K562 (cell line): ENCODE measurements around the gene RBSN. TPM values are rescaled to one million over a fixed set of nuclear protein-coding genes. Genes with fewer than 3 reads are reported as not detected.

Experiments
- ATAC-seq: fragments of 200-7000 bp; cut with Tn5 transposase; 3 replicates; pipeline ENCODE4 v1.9.1; 2020; ENCODE audit warnings: moderate library complexity
- BruUV-seq: library from RNA; stranded (reverse); fragments of 400-500 nt; replicated peaks from 2 replicates; lab custom pipeline; 2021; lab: Mats Ljungman, UMichigan
- CTCF ChIA-PET: fragments of 300-600 bp; formaldehyde crosslinking; extraction: SDS; loops from one replicate; lab custom pipeline; 2021; ENCODE audit warnings: low intra/inter-chr PET ratio; lab: Yijun Ruan, JAX
- POLR2A ChIA-PET: fragments of 300-600, 350-650 bp; sonication (Branson Sonifier 250); formaldehyde crosslinking; extraction: SDS; loops from one replicate; lab custom pipeline; 2021; ENCODE audit warnings: antibody characterized with exemption, inconsistent platforms; lab: Yijun Ruan, JAX
- DNase-seq, 4 experiments: peaks; one replicate each; pipeline versions ENCODE4 v3.0.0 to v3.0.0-alpha.2; 2011 to 2018; ENCODE audit warnings: low spot score in 3 of 4, mixed read lengths in 3 of 4; ENCODE audit errors: extremely low read depth in 1 of 4
- FAIRE-seq: peaks from 2 replicates; lab custom pipeline; 2011; peaks lifted over from hg19 to GRCh38; lab: Jason Lieb, UNC
- H2AFZ ChIP-seq: 2 replicates; pipeline ENCODE4 v1.6.0; 2011; ENCODE audit warnings: low read depth, low read length, control low read depth, inconsistent platforms
- H3K27ac ChIP-seq: fragments of 200-600 bp; 3 replicates; pipeline ENCODE4 v1.8.0; 2011; ENCODE audit warnings: low read depth, mild to moderate bottlenecking, control low read depth, inconsistent platforms, low read length, moderate library complexity, mixed read lengths; ENCODE audit errors: extremely low read depth
- H3K27me3 ChIP-seq, 2 experiments: fragments of 300-600 bp in 1 of 2; 2 replicates in 1 of 2; 3 replicates in 1 of 2; pipeline versions ENCODE4 v1.6.0 to v1.8.0; 2011; ENCODE audit warnings: inconsistent platforms in 2 of 2, low read length in 2 of 2, mild to moderate bottlenecking in 1 of 2, mixed read lengths in 1 of 2, moderate library complexity in 1 of 2; ENCODE audit not compliant: control insufficient read depth in 2 of 2, insufficient read depth in 2 of 2
- H3K36me3 ChIP-seq: fragments of 300-600 bp; 3 replicates; pipeline ENCODE4 v1.8.0; 2011; ENCODE audit warnings: mild to moderate bottlenecking, low read length, inconsistent platforms; ENCODE audit not compliant: control insufficient read depth, insufficient read depth
- H3K4me1 ChIP-seq, 2 experiments: fragments of 200-600 bp in 1 of 2; replicated peaks in 1 of 2; 2 replicates in 1 of 2; 3 replicates in 1 of 2; pipeline versions ENCODE4 v1.5.1 to v1.8.0; 2011; ENCODE audit warnings: inconsistent platforms in 2 of 2, low read length in 2 of 2, mild to moderate bottlenecking in 1 of 2, mixed read lengths in 1 of 2, moderate library complexity in 1 of 2; ENCODE audit not compliant: control insufficient read depth in 2 of 2, insufficient read depth in 2 of 2
- H3K4me2 ChIP-seq: 2 replicates; pipeline ENCODE4 v1.6.1; 2011; ENCODE audit warnings: low read length, control low read depth, inconsistent platforms, mixed read lengths; ENCODE audit not compliant: insufficient read depth
- H3K4me3 ChIP-seq: fragments of 200-600 bp; sonication (generic), shearing (Covaris generic); 2 replicates; pipeline ENCODE4 v1.5.1; 2016; ENCODE audit warnings: control low read depth, inconsistent platforms
- H3K79me2 ChIP-seq: fragments of 200-600 bp; 3 replicates; pipeline ENCODE4 v1.8.0; 2011; ENCODE audit warnings: low read length, inconsistent platforms; ENCODE audit not compliant: control insufficient read depth, insufficient read depth
- H3K9ac ChIP-seq, 2 experiments: 2 replicates each; pipeline versions ENCODE4 v1.6.0 to v1.6.1; 2011; ENCODE audit warnings: low read depth in 2 of 2, low read length in 2 of 2, control low read depth in 1 of 2, inconsistent platforms in 1 of 2, mild to moderate bottlenecking in 1 of 2, mixed read lengths in 1 of 2; ENCODE audit not compliant: insufficient read depth in 1 of 2
- H3K9me1 ChIP-seq: one replicate; pipeline ENCODE4 v1.6.0; 2011; ENCODE audit warnings: inconsistent platforms, mild to moderate bottlenecking, low read length, moderate library complexity; ENCODE audit not compliant: control insufficient read depth, insufficient read depth
- H3K9me3 ChIP-seq: replicated peaks from 2 replicates; pipeline ENCODE4 v1.5.1; 2011; ENCODE audit warnings: low read depth, low read length, inconsistent platforms; ENCODE audit not compliant: control insufficient read depth, insufficient read depth
- H4K20me1 ChIP-seq: replicated peaks from 2 replicates; pipeline ENCODE4 v1.6.1; 2011; ENCODE audit warnings: low read length, inconsistent platforms, mixed read lengths; ENCODE audit not compliant: control insufficient read depth, insufficient read depth
- ATF1 ChIP-seq, 2 experiments: fragments of 450-650 bp in 1 of 2; IDR thresholded peaks; 2 replicates each; pipeline ENCODE4 v1.6.1; 2016; ENCODE audit warnings: missing compliant biosample characterization in 1 of 2, missing genetic modification characterization in 1 of 2
- CCNT2 ChIP-seq: IDR thresholded peaks from 2 replicates; pipeline ENCODE4 v1.6.1; 2011; ENCODE audit warnings: borderline replicate concordance, low read depth, mild to moderate bottlenecking, moderate library complexity, mixed read lengths, low read length; ENCODE audit not compliant: insufficient read length; ENCODE audit errors: extremely low read depth
- FOXJ2 ChIP-seq: fragments of 200-800 bp; sonication (Bioruptor generic); IDR thresholded peaks from 2 replicates; pipeline ENCODE4 v1.6.1; 2016; ENCODE audit warnings: missing genetic modification characterization, missing compliant biosample characterization
- FUS ChIP-seq: fragments of 200-400 bp; formaldehyde crosslinking; optimal IDR thresholded peaks from 2 replicates; pipeline ENCODE3; 2017; ENCODE audit warnings: low read depth, low read length
- HDAC3 ChIP-seq: fragments of 450-650 bp; IDR thresholded peaks from 2 replicates; pipeline ENCODE4 v1.6.1; 2018; ENCODE audit warnings: borderline replicate concordance, mild to moderate bottlenecking, moderate library complexity; ENCODE audit not compliant: partially characterized antibody
- NR1H2 ChIP-seq: sonication (generic); formaldehyde crosslinking; IDR thresholded peaks from 2 replicates; pipeline ENCODE4 v1.4.0; 2020; ENCODE audit warnings: mild to moderate bottlenecking, missing genetic modification reagents
- PREB ChIP-seq: sonication (generic); formaldehyde crosslinking; IDR thresholded peaks from 2 replicates; pipeline ENCODE4 v1.8.1; 2023; ENCODE audit warnings: mild to moderate bottlenecking, missing genetic modification reagents
- SMAD2 ChIP-seq: fragments of 150-350 bp; IDR thresholded peaks from 2 replicates; pipeline ENCODE4 v1.6.1; 2014; ENCODE audit warnings: low read depth, mild to moderate bottlenecking, low read length
- SMAD3 ChIP-seq: fragments of 450-650 bp; formaldehyde crosslinking; conservative IDR thresholded peaks from 2 replicates; pipeline ENCODE4 v1.4.0; 2020; ENCODE audit warnings: mild to moderate bottlenecking
- UBTF ChIP-seq, 2 experiments: IDR thresholded peaks; 2 replicates each; pipeline ENCODE4 v1.6.1; 2012; ENCODE audit warnings: improper control_type of control experiment in 2 of 2, low read depth in 2 of 2, low read length in 2 of 2, borderline replicate concordance in 1 of 2
- ZBTB1 ChIP-seq: sonication (generic); formaldehyde crosslinking; IDR thresholded peaks from 2 replicates; pipeline ENCODE4 v1.8.1; 2023; ENCODE audit warnings: missing genetic modification reagents, low read depth, mild to moderate bottlenecking, borderline replicate concordance
- ZBTB34 ChIP-seq: fragments of 250-450 bp; sonication (Bioruptor Pico); IDR thresholded peaks from 2 replicates; pipeline ENCODE4 v1.8.0; 2021; ENCODE audit warnings: mild to moderate bottlenecking, moderate library complexity
- ZNF395 ChIP-seq: fragments of 200-800 bp; sonication (Bioruptor generic); IDR thresholded peaks from 2 replicates; pipeline ENCODE4 v1.6.1; 2017; ENCODE audit warnings: missing genetic modification characterization, missing compliant biosample characterization
- ZNF695 ChIP-seq: fragments of 450-650 bp; formaldehyde crosslinking; IDR thresholded peaks from 2 replicates; pipeline ENCODE4 v1.4.0; 2020; ENCODE audit warnings: mild to moderate bottlenecking, moderate library complexity
- ZNF76 ChIP-seq: fragments of 250-450 bp; sonication (Bioruptor Pico); IDR thresholded peaks from 2 replicates; pipeline ENCODE4 v1.4.0; 2020; ENCODE audit warnings: mild to moderate bottlenecking, moderate library complexity, borderline replicate concordance
- WGBS: fragments of 100-300 bp; shearing (Covaris generic); methylation state at CpG from one replicate; pipeline ENCODE4 v1.1.6; 2016; ENCODE audit warnings: low coverage, mixed read lengths; ENCODE audit not compliant: insufficient coverage; ENCODE audit errors: missing lambda C conversion rate; 5-methylcytosine and 5-hydroxymethylcytosine counted together
- in situ Hi-C: fragments of 300-500 bp; cut with MboI; formaldehyde crosslinking; loops from 4 replicates; pipeline ENCODE4 v1.15.0; 2018; ENCODE audit warnings: inconsistent platforms, mixed read lengths
- intact Hi-C: fragments of 100-400 bp; cut with micrococcal nuclease; formaldehyde crosslinking; loops from 2 replicates; pipeline ENCODE4 v1.14.2; 2022
- polyA plus RNA-seq, 8 experiments: library from polyadenylated mRNA; depleted of rRNA in 4 of 8; stranded (reverse) in 5 of 8; unstranded in 3 of 8; fragments of >200 nt; fragmentation: Nextera tagmentation in 2 of 8; fragmentation: Illumina TruSeq in 1 of 8; extraction: Ambion mirVana in 2 of 8; extraction: Trizol in 1 of 8; gene quantifications; 2 replicates each; pipeline versions ENCODE4 v1.2.1 to v1.2.3, GENCODE V29; 2011 to 2014; ENCODE audit warnings: inconsistent platforms in 1 of 8, missing spikeins in 1 of 8
- total RNA-seq, 7 experiments: library from RNA; depleted of rRNA in 6 of 7; stranded (reverse); fragments of >200 nt in 6 of 7; fragmentation: Illumina TruSeq in 2 of 7; extraction: Trizol in 2 of 7; gene quantifications; 2 replicates each; pipeline versions ENCODE4 v1.2.1 to v1.2.3, GENCODE V29; 2011 to 2021; ENCODE audit warnings: low replicate concordance in 1 of 7

Gene RBSN
- total and polyA plus RNA-seq, 9 of the 15 experiments (the other 6 are each of a cell fraction or from before 2014, with no cell fraction given): 2.9 to 19.6 (median 15.0) TPM

- Histone ChIP-seq H3K9ac (no peak overlapping the region), H3K36me3 (peaks cover 60% of the 10 kb centered on the region), H3K79me2 (peaks cover 27% of the 10 kb centered on the region), H2AFZ (no peak overlapping the region), H3K4me1 (peaks cover 7 to 11% of the 10 kb centered on the region in 2 experiments), H3K4me2 (no peak overlapping the region), H3K4me3 (no peak overlapping the region), H3K27me3 (no peaks in the 10 kb centered on the region), H3K9me3 (no peaks in the 10 kb centered on the region), H3K27ac (no peak overlapping the region), H4K20me1 (0 out of 2 replicates have a peak, but pooled peaks cover 4% of the 10 kb centered on the region), H3K9me1 (no peaks in the 10 kb centered on the region)
- TF ChIP-seq FOXJ2 (no peak), SMAD2 (no peak), CCNT2 (no peak), FUS (no peak), HDAC3 (no peak), ZNF395 (CRISPR knock-in tag) (no peak), SMAD3 (CRISPR knock-in tag) (no peak), ZBTB1 (CRISPR knock-in tag) (no peak), UBTF (IDR thresholded peaks at IDR 0.05; ENCODE audit: borderline replicate concordance in 1 of 2, low read depth in 2 of 2, low read length in 2 of 2) (no peak), PREB (no peak), ZNF695 (CRISPR knock-in tag) (no peak), ATF1 (CRISPR knock-in tag; IDR thresholded peaks at IDR 0.05) (no peak), ATF1 (tag; IDR thresholded peaks at IDR 0.05) (no peak), ZBTB34 (CRISPR knock-in tag) (no peak), ZNF76 (CRISPR knock-in tag) (no peak), NR1H2 (CRISPR knock-in tag) (no peak)
- CTCF ChIA-PET: no interaction called here
- intact Hi-C loops (no loop called here), in situ Hi-C loops (no loop called here)
- no peak for DNase-seq
- no peak for FAIRE-seq
- BruUV-seq: no TSS peak
- WGBS: 87% methylated on average over 5 of the region's 5 CpGs
- POLR2A ChIA-PET: interaction anchor here (0.6 to 5.0 kb wide), 2 partner anchors 8 to 13 kb away, joined by 3 to 24 read pairs; no protein-coding TSS in a partner anchor
- ATAC-seq: no peak
These were observed 4.6 kb downstream of the RBSN start for GRCh38 chr3:15094187-15094875.
